Retinal pigment epithelial cell (primary cell): ENCODE measurements around the gene SP9.

ENCODE experiments used
- DNase-seq: peaks from one replicate; pipeline ENCODE4 v3.0.0-alpha.2; 2010; ENCODE audit warnings: low read depth
- H3K4me3 ChIP-seq: 2 replicates; pipeline ENCODE4 v1.5.1; 2011; ENCODE audit warnings: mild to moderate bottlenecking, low read length, control low read depth, moderate library complexity
- CTCF ChIP-seq: conservative IDR thresholded peaks from 2 replicates; pipeline ENCODE4 v1.5.1; 2011; ENCODE audit warnings: low read depth, low read length, control low read depth, inconsistent platforms

The SP9 gene

GRCh38 chr2:174376967-174377366 lies 42.2 kb downstream of the SP9 start:
- H3K4me3 ChIP-seq: no peak overlapping the region
- DNase-seq: no peak
- no peak for TF ChIP-seq CTCF

DNA sequence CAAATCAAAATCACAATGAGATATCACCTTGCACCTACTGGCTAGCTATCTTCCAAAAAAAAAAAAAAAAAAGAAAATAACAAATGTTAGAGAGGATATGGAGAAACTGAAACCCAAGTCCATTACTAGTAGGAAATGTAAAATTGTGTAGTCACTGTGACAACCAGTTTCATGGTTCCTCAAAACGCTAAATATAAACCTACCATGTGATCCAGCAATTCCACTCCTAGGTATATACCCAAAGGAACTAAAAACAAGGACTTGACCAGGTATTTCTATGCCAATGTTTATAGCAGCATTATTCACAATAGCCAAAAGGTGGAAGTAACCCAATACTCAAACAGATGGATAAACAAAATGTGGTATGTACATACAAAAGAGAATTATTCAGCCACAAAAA lies 49.0 kb downstream of the SP9 start:
- no peak overlapping the region for H3K4me3 ChIP-seq
- no peak for DNase-seq
- no peak for TF ChIP-seq CTCF

DNA sequence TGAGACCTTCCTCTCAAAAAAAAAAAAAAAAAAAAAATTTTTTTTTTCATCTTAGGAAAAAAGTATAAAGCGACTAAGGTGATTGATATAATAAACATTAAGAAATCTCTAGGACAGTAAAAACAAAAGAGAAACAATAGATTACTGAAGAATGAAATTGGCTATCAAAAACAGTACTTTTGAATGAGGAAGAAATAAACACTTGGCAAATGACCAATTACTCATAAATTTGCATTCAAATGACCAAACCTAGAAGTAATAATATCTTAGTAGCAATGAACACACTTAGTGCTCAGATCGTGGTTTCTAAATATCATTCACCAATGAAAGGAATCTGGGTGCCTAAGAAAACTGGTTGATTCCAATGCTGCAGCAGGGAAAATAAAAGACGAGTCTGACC lies 50.4 kb downstream of the SP9 start:
- H3K4me3 ChIP-seq: no peak overlapping the region
- no peak for DNase-seq
- no peak for TF ChIP-seq CTCF
